Adrenal gland (tissue), 5 donors: ENCODE data around the gene RALGAPA2.

Source experiments
- POLR2A ChIP-seq, 2 donors: fragments of 450-650 bp; IDR thresholded peaks; one replicate each; pipeline ENCODE4 v1.6.1; 2017; ENCODE audit warnings: antibody characterized with exemption in 2 of 2, mild to moderate bottlenecking in 2 of 2, moderate library complexity in 1 of 2
- TF ChIP-seq, protein P1 (sequence below), 6 experiments: fragments of 450-650 bp in 4 of 6; fragments of 200-600 bp in 2 of 6; sonication (generic) in 1 of 6; IDR thresholded peaks; 1 replicate in 5 of 6; 2 replicates in 1 of 6; pipeline versions ENCODE4 v1.5.1 to v1.8.0; 2016 to 2021; ENCODE audit warnings: antibody characterized with exemption in 6 of 6, mild to moderate bottlenecking in 2 of 6, moderate library complexity in 1 of 6
- donor health status: DM: no; HTN: no; CAD: no.

DNA sequence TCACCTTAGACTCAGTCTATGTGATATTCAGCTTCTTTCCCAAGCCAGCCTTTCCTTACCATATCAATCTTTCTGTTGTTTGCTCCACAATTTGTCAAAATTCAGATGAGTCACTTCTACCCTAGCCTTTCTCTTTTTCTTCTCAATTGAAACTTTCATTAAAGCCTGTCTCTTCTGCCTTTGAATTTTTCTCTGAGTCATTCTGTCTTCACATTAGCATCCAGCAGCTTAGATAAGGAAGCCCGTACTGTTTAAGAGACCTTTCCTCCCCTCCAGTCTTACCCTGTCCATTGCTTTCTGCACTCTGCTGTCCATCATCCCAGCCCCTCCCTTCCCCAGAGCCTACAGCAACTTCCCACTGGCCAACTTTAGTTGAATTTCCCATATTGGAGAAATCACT is 34.9 kb upstream of the RALGAPA2 start:
- TF ChIP-seq, protein P1, sequence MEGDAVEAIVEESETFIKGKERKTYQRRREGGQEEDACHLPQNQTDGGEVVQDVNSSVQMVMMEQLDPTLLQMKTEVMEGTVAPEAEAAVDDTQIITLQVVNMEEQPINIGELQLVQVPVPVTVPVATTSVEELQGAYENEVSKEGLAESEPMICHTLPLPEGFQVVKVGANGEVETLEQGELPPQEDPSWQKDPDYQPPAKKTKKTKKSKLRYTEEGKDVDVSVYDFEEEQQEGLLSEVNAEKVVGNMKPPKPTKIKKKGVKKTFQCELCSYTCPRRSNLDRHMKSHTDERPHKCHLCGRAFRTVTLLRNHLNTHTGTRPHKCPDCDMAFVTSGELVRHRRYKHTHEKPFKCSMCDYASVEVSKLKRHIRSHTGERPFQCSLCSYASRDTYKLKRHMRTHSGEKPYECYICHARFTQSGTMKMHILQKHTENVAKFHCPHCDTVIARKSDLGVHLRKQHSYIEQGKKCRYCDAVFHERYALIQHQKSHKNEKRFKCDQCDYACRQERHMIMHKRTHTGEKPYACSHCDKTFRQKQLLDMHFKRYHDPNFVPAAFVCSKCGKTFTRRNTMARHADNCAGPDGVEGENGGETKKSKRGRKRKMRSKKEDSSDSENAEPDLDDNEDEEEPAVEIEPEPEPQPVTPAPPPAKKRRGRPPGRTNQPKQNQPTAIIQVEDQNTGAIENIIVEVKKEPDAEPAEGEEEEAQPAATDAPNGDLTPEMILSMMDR (IDR thresholded peaks at IDR 0.05), result no peak
- no peak for TF ChIP-seq POLR2A (IDR thresholded peaks at IDR 0.05)
